ENCODE results near the gene PNPLA7.

The PNPLA7 gene

DNA sequence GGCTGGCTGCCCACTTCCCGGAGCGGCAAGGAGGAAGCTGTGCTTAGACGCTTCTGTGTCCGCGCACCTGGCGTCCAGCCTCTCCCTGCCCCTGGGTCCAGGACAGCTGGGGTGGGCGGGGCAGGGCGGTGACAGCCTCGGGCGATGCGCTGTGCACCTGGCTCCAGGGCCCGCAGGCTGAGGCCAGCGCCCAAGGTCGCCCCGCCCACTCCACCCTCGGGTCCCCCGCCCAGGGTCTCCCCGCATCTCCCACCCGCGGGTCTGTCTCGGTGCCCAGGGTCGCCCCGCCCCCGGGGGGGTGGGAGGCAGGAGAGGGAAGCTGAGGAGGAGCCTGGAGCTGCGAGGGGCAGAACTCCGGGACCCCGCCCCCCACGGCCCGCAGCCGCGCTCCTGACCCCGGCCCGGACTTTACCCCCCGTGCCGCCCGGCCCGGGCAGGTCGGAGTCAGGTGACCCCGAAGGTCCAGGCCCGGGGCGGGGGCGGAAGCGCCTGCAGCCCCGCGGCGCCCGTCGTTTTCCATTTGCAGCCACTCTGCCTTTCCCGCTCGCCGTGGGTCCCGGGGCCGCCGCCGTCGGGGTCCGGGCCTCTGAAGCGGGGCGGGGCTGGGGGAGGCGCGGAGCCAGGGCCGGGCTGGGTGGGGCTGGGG, 108.8 kb downstream of the PNPLA7 start, which contains the start of gene ENTPD8 (continued):
- TF ChIP-seq, protein P1, sequence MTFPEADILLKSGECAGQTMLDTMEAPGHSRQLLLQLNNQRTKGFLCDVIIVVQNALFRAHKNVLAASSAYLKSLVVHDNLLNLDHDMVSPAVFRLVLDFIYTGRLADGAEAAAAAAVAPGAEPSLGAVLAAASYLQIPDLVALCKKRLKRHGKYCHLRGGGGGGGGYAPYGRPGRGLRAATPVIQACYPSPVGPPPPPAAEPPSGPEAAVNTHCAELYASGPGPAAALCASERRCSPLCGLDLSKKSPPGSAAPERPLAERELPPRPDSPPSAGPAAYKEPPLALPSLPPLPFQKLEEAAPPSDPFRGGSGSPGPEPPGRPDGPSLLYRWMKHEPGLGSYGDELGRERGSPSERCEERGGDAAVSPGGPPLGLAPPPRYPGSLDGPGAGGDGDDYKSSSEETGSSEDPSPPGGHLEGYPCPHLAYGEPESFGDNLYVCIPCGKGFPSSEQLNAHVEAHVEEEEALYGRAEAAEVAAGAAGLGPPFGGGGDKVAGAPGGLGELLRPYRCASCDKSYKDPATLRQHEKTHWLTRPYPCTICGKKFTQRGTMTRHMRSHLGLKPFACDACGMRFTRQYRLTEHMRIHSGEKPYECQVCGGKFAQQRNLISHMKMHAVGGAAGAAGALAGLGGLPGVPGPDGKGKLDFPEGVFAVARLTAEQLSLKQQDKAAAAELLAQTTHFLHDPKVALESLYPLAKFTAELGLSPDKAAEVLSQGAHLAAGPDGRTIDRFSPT (tag by site-specific recombination; IDR thresholded peaks at IDR 0.05), result peak; percentile 67
- TF ChIP-seq, protein P2, sequence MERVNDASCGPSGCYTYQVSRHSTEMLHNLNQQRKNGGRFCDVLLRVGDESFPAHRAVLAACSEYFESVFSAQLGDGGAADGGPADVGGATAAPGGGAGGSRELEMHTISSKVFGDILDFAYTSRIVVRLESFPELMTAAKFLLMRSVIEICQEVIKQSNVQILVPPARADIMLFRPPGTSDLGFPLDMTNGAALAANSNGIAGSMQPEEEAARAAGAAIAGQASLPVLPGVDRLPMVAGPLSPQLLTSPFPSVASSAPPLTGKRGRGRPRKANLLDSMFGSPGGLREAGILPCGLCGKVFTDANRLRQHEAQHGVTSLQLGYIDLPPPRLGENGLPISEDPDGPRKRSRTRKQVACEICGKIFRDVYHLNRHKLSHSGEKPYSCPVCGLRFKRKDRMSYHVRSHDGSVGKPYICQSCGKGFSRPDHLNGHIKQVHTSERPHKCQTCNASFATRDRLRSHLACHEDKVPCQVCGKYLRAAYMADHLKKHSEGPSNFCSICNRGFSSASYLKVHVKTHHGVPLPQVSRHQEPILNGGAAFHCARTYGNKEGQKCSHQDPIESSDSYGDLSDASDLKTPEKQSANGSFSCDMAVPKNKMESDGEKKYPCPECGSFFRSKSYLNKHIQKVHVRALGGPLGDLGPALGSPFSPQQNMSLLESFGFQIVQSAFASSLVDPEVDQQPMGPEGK (tag by site-specific recombination; IDR thresholded peaks at IDR 0.05), result peak; percentile 93
- no peak for TF ChIP-seq ZNF341 (tag by site-specific recombination; IDR thresholded peaks at IDR 0.05; ENCODE audit: low read depth)
- TF ChIP-seq KLF10 (tag by site-specific recombination; IDR thresholded peaks at IDR 0.05), result peak; percentile 70; the same call in 1 of the 2 replicates
- TF ChIP-seq, protein P3, sequence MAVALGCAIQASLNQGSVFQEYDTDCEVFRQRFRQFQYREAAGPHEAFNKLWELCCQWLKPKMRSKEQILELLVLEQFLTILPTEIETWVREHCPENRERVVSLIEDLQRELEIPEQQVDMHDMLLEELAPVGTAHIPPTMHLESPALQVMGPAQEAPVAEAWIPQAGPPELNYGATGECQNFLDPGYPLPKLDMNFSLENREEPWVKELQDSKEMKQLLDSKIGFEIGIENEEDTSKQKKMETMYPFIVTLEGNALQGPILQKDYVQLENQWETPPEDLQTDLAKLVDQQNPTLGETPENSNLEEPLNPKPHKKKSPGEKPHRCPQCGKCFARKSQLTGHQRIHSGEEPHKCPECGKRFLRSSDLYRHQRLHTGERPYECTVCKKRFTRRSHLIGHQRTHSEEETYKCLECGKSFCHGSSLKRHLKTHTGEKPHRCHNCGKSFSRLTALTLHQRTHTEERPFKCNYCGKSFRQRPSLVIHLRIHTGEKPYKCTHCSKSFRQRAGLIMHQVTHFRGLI (tag by site-specific recombination; IDR thresholded peaks at IDR 0.05), result no peak
- TF ChIP-seq TRIM28 (IDR thresholded peaks at IDR 0.05; ENCODE audit: borderline replicate concordance, low read length), result no peak
- TF ChIP-seq, protein P4, sequence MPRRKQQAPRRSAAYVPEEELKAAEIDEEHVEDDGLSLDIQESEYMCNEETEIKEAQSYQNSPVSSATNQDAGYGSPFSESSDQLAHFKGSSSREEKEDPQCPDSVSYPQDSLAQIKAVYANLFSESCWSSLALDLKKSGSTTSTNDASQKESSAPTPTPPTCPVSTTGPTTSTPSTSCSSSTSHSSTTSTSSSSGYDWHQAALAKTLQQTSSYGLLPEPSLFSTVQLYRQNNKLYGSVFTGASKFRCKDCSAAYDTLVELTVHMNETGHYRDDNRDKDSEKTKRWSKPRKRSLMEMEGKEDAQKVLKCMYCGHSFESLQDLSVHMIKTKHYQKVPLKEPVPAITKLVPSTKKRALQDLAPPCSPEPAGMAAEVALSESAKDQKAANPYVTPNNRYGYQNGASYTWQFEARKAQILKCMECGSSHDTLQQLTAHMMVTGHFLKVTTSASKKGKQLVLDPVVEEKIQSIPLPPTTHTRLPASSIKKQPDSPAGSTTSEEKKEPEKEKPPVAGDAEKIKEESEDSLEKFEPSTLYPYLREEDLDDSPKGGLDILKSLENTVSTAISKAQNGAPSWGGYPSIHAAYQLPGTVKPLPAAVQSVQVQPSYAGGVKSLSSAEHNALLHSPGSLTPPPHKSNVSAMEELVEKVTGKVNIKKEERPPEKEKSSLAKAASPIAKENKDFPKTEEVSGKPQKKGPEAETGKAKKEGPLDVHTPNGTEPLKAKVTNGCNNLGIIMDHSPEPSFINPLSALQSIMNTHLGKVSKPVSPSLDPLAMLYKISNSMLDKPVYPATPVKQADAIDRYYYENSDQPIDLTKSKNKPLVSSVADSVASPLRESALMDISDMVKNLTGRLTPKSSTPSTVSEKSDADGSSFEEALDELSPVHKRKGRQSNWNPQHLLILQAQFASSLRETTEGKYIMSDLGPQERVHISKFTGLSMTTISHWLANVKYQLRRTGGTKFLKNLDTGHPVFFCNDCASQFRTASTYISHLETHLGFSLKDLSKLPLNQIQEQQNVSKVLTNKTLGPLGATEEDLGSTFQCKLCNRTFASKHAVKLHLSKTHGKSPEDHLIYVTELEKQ (tag by site-specific recombination; IDR thresholded peaks at IDR 0.05; ENCODE audit: borderline replicate concordance), result no peak
- TF ChIP-seq ZNF830 (tag by site-specific recombination; IDR thresholded peaks at IDR 0.05; ENCODE audit: low read depth), result no peak
- no peak for TF ChIP-seq ZNF202 (tag by site-specific recombination; IDR thresholded peaks at IDR 0.05; ENCODE audit: borderline replicate concordance)
- no peak for TF ChIP-seq ZNF677 (tag by site-specific recombination; IDR thresholded peaks at IDR 0.05)
- no peak for TF ChIP-seq ZNF549 (tag by site-specific recombination; IDR thresholded peaks at IDR 0.05)
- TF ChIP-seq ZBTB48 (tag by site-specific recombination; IDR thresholded peaks at IDR 0.05), result no peak
- TF ChIP-seq KLF16 (tag by site-specific recombination; IDR thresholded peaks at IDR 0.05), result peak; percentile 74
- no peak for TF ChIP-seq ZNF404 (tag by site-specific recombination; IDR thresholded peaks at IDR 0.05)
- TF ChIP-seq ZNF501 (tag by site-specific recombination; IDR thresholded peaks at IDR 0.05), result no peak
- no peak for TF ChIP-seq ZNF416 (tag by site-specific recombination; IDR thresholded peaks at IDR 0.05)
- TF ChIP-seq ZFP41 (tag by site-specific recombination; IDR thresholded peaks at IDR 0.05; ENCODE audit: borderline replicate concordance), result no peak
- no peak for TF ChIP-seq ZNF16 (tag by site-specific recombination; IDR thresholded peaks at IDR 0.05; ENCODE audit: low read depth)
- no peak for TF ChIP-seq ZNF140 (tag by site-specific recombination; IDR thresholded peaks at IDR 0.05)
- peak; percentile 87 for TF ChIP-seq ZBTB7A (tag by site-specific recombination; IDR thresholded peaks at IDR 0.05; ENCODE audit: low read depth)
- TF ChIP-seq, protein P5, sequence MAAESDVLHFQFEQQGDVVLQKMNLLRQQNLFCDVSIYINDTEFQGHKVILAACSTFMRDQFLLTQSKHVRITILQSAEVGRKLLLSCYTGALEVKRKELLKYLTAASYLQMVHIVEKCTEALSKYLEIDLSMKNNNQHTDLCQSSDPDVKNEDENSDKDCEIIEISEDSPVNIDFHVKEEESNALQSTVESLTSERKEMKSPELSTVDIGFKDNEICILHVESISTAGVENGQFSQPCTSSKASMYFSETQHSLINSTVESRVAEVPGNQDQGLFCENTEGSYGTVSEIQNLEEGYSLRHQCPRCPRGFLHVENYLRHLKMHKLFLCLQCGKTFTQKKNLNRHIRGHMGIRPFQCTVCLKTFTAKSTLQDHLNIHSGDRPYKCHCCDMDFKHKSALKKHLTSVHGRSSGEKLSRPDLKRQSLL (tag by site-specific recombination; IDR thresholded peaks at IDR 0.05), result no peak
- TF ChIP-seq ZNF138 (tag by site-specific recombination; IDR thresholded peaks at IDR 0.05; ENCODE audit: borderline replicate concordance), result no peak
- no peak for TF ChIP-seq ZNF776 (tag by site-specific recombination; IDR thresholded peaks at IDR 0.05; ENCODE audit: borderline replicate concordance)
- no peak for TF ChIP-seq ZNF768 (tag by site-specific recombination; IDR thresholded peaks at IDR 0.05)
- TF ChIP-seq REPIN1 (tag by site-specific recombination; IDR thresholded peaks at IDR 0.05; ENCODE audit: low read depth), result no peak
- TF ChIP-seq, protein P6, sequence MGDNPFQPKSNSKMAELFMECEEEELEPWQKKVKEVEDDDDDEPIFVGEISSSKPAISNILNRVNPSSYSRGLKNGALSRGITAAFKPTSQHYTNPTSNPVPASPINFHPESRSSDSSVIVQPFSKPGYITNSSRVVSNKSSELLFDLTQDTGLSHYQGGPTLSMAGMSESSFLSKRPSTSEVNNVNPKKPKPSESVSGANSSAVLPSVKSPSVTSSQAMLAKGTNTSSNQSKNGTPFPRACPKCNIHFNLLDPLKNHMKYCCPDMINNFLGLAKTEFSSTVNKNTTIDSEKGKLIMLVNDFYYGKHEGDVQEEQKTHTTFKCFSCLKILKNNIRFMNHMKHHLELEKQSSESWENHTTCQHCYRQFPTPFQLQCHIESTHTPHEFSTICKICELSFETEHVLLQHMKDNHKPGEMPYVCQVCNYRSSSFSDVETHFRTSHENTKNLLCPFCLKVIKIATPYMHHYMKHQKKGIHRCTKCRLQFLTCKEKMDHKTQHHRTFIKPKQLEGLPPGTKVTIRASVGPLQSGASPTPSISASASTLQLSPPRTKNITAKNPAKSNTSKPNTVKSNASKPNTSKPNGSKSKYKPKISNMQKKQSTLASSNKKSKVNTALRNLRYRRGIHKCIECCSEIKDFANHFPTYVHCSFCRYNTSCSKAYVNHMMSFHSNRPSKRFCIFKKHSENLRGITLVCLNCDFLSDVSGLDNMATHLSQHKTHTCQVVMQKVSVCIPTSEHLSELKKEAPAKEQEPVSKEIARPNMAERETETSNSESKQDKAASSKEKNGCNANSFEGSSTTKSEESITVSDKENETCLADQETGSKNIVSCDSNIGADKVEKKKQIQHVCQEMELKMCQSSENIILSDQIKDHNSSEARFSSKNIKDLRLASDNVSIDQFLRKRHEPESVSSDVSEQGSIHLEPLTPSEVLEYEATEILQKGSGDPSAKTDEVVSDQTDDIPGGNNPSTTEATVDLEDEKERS (tag by site-specific recombination; IDR thresholded peaks at IDR 0.05), result no peak

Measured in HEK293 (cell line).